ENCODE data around the gene EXO1. TPM values are rescaled to one million over a fixed set of nuclear protein-coding genes. Genes with fewer than 3 reads are reported as not detected.

Gene EXO1
- total RNA-seq, 1 donor from 2014 or later, result 0.53 TPM

- no peak for FAIRE-seq
Observed at GRCh38 chr1:241842565-241842964, 5.4 kb upstream of the EXO1 start.

GRCh38 chr1:241844593-241844992, 3.4 kb upstream of the EXO1 start:
- no peak for TF ChIP-seq CTCF (IDR thresholded peaks at IDR 0.05; ENCODE audit: insufficient read depth, low read length, severe bottlenecking)
- no peak for FAIRE-seq
- DNase-seq (ENCODE audit: low read depth), result no peak
- H3K4me3 ChIP-seq (ENCODE audit: low read depth, low read length), result no peak overlapping the region
- H3K27me3 ChIP-seq (ENCODE audit: control insufficient read depth, insufficient read depth, low read length), result no peaks in the 10 kb centered on the region
- H3K36me3 ChIP-seq (ENCODE audit: control insufficient read depth, insufficient read depth, low read length), result no peaks in the 10 kb centered on the region

More at GRCh38 chr1:241842565-241842964, 5.4 kb upstream of the EXO1 start:
- DNase-seq (ENCODE audit: low read depth), result peak; percentile 48
- Histone ChIP-seq H3K36me3 (ENCODE audit: control insufficient read depth, insufficient read depth, low read length) (no peaks in the 10 kb centered on the region), H3K4me3 (ENCODE audit: low read depth, low read length) (no peak overlapping the region), H3K27me3 (ENCODE audit: control insufficient read depth, insufficient read depth, low read length) (no peaks in the 10 kb centered on the region)
- no peak for TF ChIP-seq CTCF (IDR thresholded peaks at IDR 0.05; ENCODE audit: insufficient read depth, low read length, severe bottlenecking)

- FAIRE-seq, result no peak
Observed at GRCh38 chr1:241846375-241846774, 1.6 kb upstream of the EXO1 start.

GRCh38 chr1:241846862-241847539, 1.0 kb upstream of the EXO1 start:
- H3K36me3 ChIP-seq (ENCODE audit: control insufficient read depth, insufficient read depth, low read length), result no peaks in the 10 kb centered on the region
- H3K4me3 ChIP-seq (ENCODE audit: low read depth, low read length), result peak overlapping the region; percentile 85
- no peak for DNase-seq (ENCODE audit: low read depth)
- no peaks in the 10 kb centered on the region for H3K27me3 ChIP-seq (ENCODE audit: control insufficient read depth, insufficient read depth, low read length)
- no peak for FAIRE-seq
- TF ChIP-seq CTCF (IDR thresholded peaks at IDR 0.05; ENCODE audit: insufficient read depth, low read length, severe bottlenecking), result no peak

More at GRCh38 chr1:241846375-241846774, 1.6 kb upstream of the EXO1 start:
- H3K27me3 ChIP-seq (ENCODE audit: control insufficient read depth, insufficient read depth, low read length), result no peaks in the 10 kb centered on the region
- H3K4me3 ChIP-seq (ENCODE audit: low read depth, low read length), result no peak overlapping the region
- no peak for TF ChIP-seq CTCF (IDR thresholded peaks at IDR 0.05; ENCODE audit: insufficient read depth, low read length, severe bottlenecking)
- no peak for DNase-seq (ENCODE audit: low read depth)
- H3K36me3 ChIP-seq (ENCODE audit: control insufficient read depth, insufficient read depth, low read length), result no peaks in the 10 kb centered on the region

GRCh38 chr1:241847540-241847795, 536 bp upstream of the EXO1 start:
- DNase-seq (ENCODE audit: low read depth) (no peak), FAIRE-seq (no peak)
- Histone ChIP-seq H3K36me3 (ENCODE audit: control insufficient read depth, insufficient read depth, low read length) (no peaks in the 10 kb centered on the region), H3K27me3 (ENCODE audit: control insufficient read depth, insufficient read depth, low read length) (no peaks in the 10 kb centered on the region), H3K4me3 (ENCODE audit: low read depth, low read length) (peak overlapping the region; percentile 85)
- no peak for TF ChIP-seq CTCF (IDR thresholded peaks at IDR 0.05; ENCODE audit: insufficient read depth, low read length, severe bottlenecking)

All from bronchial epithelial cell (primary cell).